ELR (cell line): Measurements from ENCODE around the gene NBEA.

Experiments
- DNase-seq: peaks from one replicate; pipeline ENCODE4 v3.0.0-alpha.2; 2015; ENCODE audit warnings: low read depth

NBEA gene

GRCh38 chr13:34941835-34942731 lies at the start of gene NBEA:
NBEA (plus strand) TSS chr13:34942270; CDS start chr13:34942821, 551 bp downstream.
- peak; percentile 74 for DNase-seq

DNA sequence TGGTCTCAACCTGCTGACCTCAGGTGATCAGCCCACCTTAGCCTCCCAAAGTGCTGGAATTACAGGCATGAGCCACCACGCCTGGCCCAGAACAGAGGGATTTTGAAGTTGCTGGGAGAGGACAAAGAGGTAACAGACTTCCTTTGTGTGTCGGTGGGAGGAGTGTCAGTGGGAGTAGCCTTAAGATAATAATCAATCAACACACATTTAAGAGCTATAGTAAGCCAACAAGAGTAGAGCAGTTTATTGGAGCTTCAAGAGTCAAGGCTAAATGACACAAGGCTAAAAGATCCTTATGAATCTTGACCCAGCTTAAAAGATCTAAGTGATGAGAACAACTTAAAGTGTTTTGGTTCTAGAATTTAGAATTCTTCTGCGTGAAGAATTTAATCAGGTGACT lies 47.3 kb upstream of the NBEA start:
- DNase-seq: no peak

DNA sequence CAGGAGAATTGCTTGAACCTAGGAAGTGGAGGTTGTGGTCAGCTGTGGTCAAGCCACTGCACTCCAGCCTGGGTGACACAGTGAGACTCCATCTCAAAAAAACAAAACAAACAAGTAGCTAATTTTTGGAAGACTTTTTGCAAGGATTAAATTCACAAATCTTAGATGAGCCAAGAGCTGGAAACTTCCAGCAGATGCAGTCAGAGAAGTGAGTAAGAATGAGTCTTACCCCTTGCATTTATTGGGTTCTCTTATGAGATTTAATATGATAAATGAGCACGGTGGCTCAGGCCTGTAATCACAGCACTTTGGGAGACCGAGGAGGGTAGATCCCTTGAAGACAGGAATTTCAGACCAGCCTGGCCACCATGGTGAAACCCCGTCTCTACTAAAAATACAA lies 44.9 kb upstream of the NBEA start:
- peak; percentile 2 for DNase-seq

GRCh38 chr13:34899888-34900287 lies 42.2 kb upstream of the NBEA start:
- DNase-seq: no peak

DNA sequence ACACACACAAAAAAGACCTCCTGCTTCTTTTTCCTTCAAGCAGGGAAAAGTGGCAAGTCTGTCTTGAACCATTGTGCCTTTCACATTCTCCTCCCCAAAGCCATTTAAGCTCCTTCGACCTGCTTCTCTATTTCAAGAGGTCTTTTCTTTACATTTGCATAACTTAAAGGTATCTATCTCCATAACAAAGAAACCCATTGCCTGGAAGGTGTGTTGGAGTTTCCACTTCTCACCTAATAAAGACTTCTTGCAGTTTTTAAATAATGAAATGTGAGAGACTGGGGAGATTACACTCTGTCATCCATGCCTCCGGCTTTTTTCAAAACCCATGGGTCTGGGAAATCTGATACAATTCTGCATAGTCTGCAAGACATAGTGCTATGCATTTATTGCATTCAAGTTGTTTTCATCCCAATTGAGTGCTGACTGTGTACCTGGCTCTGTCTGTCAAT lies 41.8 kb upstream of the NBEA start:
- DNase-seq: no peak

- no peak for DNase-seq
These were observed 40.5 kb upstream of the NBEA start for GRCh38 chr13:34901572-34901971.

DNA sequence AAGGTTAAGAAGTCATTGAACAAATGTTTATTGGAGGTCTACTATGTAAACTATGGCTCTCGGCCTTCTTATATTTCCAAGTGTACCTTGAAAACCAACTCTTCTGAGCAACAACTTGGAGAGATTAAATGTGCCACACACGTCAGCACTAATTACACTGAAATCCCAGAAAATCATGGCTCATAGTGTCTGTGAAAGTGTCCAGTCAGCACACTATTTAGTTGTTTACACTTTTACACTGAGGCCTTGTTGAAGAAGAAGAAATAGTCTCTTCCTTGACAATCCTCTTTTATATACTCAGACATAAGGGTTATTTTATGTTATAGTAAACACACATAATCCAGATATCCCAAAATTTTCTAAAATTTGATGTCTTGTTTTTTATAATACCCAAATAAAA lies 30.9 kb upstream of the NBEA start:
- DNase-seq: no peak

GRCh38 chr13:34913040-34913439 lies 29.0 kb upstream of the NBEA start:
- peak; percentile 12 for DNase-seq

DNA sequence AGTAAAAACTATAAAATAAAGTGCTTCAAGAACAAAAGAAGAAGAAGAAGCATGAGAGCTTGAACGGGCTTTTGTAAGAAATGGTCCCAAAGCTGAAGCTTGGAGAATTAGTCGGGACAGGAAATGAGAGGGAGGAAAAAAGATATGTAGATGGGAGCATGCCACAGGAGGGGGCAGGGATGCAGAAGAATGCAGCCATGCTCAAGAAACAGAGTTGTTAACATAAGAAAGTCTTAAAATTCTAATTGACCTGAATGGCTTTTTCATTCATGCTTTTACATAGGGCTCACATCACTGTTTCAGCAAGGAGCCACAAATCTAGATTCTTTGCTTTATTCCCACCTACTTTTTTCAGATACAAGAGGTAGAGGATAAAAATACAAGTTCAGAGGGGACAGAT lies 27.7 kb upstream of the NBEA start:
- DNase-seq: no peak

- peak; percentile 53 for DNase-seq
These were observed 15.6 kb upstream of the NBEA start for GRCh38 chr13:34926508-34926907.

DNA sequence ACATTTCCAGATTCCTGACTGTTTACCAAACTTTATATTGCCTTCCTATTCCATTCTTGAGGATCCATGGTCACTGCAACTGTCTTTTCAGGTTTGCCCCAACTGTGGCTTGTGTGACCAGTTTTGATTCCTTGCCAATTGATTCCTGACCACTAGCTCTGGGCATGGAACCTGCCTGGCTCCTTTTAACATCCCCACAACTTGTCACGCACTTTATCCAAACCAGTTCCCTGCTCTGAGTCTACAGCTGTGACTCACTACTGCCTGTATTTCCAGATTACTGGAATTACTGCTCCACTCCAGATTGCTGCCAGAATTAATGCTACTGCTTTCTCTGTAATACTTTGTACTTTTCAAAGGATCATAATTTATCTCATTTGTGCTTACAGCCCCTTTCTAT lies 13.4 kb upstream of the NBEA start:
- DNase-seq: peak; percentile 10

DNA sequence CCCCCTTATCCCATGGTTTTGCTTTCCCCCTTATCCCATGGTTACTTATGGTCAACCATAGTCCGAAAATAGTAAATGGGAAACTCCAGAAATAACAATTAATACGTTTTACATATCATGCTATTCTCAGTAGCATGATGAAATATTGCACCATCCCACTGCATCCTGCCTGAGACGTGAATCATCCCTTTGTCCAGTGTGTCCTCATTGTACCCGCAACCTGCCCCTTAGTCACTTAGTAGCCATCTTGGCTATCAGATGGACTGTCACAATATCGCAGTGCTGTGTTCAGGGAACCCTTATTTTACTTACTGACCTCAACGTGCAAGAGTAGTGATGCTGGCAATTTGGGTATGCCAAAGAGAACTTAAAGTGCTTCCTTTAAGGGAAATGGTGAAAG lies 10.5 kb upstream of the NBEA start:
- peak; percentile 71 for DNase-seq

DNA sequence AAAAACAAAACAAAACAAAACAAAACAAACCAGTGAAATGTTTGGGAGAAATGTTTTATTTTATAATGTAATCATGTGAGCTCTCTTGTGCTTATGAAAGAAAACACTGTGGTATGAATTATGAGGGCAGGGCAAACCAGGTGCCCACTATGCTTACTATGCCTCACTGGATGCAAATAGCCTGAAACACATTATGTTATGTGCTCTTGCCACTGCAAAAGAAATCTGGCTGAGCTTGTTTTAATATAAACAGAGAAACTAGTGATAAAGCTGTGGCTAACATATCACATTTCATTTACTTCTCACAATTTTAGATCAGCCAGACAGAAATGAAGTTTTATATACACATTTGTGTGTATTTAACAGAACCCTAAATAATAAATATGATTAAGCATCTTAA lies 8.7 kb upstream of the NBEA start:
- no peak for DNase-seq

DNA sequence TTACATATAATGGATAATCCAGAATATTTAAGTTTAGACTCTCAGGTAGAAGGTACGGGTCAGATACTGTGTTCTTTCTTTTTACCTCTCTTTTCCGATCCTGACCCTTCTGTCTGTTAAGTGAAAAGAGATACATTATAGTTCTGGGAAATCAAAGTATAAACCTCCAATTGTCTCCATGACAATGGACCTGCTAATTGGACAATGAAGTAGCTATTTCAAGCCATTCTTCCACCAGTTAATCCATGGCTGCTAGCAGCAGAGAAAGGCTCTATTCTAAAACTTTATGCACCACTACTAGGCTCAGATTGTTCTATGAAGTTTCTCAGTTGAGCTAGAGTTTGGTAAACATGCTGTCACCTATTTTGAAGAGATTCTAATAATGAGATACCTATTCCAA lies 8.3 kb upstream of the NBEA start:
- no peak for DNase-seq

- no peak for DNase-seq
These were observed 6.2 kb upstream of the NBEA start for GRCh38 chr13:34935841-34936240.

GRCh38 chr13:34939771-34940170 lies 2.3 kb upstream of the NBEA start:
- DNase-seq: peak; percentile 5

DNA sequence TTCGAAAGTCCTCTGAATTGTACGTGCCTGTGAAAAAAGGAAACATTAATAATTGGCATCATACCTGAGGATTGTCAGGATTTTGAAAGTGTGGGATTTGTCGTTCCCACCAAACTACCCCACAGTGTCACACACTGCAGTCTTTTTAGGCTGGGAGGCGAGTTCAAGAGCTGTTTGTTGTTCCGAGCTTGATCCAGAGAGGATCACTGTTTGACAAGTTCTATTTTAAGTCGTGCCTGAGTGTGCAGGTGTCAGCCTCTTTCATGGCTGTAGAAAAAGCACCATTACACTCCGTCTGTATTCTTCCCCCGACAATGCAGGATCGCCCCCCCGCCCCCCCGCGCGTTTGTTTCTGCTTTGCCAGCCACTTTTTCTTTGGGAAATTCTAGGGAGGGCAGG lies 635 bp upstream of the NBEA start:
- DNase-seq: no peak

DNA sequence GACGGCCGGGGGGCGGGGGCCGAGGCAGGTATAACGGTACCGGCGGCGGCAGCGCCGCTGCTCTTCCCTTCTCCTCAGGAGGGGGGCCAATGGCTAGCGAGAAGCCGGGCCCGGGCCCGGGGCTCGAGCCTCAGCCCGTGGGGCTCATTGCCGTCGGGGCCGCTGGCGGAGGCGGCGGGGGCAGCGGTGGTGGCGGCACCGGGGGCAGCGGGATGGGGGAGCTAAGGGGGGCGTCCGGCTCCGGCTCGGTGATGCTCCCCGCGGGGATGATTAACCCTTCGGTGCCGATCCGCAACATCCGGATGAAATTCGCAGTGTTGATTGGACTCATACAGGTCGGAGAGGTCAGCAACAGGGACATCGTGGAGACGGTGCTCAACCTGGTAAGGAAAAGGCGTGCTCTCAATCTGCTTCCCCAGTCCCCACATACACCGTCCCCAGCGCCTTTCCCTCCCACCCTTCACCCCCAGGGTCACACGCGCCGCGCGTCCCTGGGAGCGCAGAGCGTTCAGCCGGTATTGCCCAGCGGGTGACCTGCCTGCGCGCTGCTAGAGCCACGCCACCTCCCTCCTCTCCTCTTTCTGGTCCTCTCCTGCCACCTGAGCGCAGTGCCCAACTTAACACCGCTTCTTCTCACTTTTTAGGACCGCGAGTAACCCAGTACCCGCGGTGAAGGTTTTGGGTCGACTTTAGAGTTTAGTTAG lies 814 bp downstream of the NBEA start:
- peak; percentile 32 for DNase-seq

- peak; percentile 7 for DNase-seq
These were observed 1.6 kb downstream of the NBEA start for GRCh38 chr13:34943436-34944273.

GRCh38 chr13:34944274-34944634 lies 2.2 kb downstream of the NBEA start:
- no peak for DNase-seq

DNA sequence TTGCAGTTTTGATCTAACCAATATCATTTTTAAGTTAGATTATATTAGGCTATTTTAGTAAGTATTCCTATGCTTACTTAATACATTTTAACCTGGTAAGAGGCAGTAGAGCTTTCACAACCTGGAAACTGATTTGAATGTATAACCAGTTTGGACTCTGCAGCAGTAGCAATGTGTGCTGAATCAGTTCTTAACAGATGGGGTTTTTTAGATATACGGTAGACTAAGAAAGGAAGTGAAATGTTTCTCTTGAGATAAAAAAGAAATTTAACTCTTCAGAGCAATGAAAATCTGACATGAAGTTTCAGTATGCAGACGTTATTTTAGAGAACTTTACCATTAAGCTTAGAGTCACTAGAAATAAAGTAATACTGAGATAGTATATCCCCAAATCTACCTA lies 2.7 kb downstream of the NBEA start:
- no peak for DNase-seq

DNA sequence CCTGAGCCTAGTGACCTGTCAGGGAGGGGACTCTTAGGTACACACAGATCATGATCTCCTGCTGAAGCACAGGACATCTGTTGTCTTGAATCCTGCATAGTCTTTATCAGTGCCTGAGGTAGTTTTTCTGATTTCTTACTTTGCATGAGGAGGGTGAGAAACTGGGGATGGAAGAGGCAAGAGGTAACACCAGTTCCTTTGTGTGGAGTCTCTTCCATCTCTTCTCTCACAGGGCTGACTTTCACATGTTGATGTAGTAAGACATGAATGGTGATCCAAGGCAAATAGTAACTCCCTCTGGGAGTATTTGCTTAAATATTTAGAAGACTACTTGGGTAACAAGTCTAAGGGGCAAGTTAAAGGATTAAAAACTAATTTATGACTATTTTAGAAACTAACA lies 9.5 kb downstream of the NBEA start:
- DNase-seq: no peak

DNA sequence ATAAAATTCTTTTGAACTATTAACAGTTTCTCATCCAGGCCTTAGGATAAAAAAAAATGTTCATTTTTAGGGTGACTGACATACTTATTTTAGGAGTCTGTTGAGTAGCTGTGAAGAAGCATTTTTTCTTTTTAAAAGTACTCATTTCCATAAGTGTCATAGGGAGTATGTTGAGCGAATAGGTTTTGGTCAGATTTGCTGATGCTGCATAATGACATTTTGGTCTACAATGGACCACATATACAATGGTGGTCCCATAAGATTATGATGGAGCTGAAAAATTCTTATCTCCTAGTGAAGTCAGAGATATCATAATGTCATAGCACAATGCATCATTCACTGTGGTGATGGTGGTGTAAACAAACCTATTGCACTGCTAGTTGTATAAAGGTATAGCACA lies 17.4 kb downstream of the NBEA start:
- DNase-seq: no peak
